GM23338 (cell line): ENCODE data around the gene INO80E. TPM values are rescaled to one million over a fixed set of nuclear protein-coding genes. Genes with fewer than 3 reads are reported as not detected.

Experiments
- ATAC-seq: fragments of 200-7000 bp; cut with Tn5 transposase; 3 replicates; pipeline ENCODE4 v1.9.1; 2020
- DNase-seq: peaks from one replicate; pipeline ENCODE4 v3.0.0-alpha.2; 2015; ENCODE audit warnings: low spot score
- H2AFZ ChIP-seq: fragments of 200-600 bp; sonication (generic); 2 replicates; pipeline ENCODE4 v1.8.0; 2016; ENCODE audit warnings: antibody characterized with exemption, mild to moderate bottlenecking, moderate library complexity
- H3F3A ChIP-seq: fragments of 200-600 bp; sonication (generic); replicated peaks from 2 replicates; pipeline ENCODE4 v1.8.0; 2017; ENCODE audit warnings: antibody characterized with exemption, mixed run types, low read depth
- H3K27ac ChIP-seq: fragments of 200-600 bp; sonication (generic); 2 replicates; pipeline ENCODE4 v1.6.1; 2016; ENCODE audit warnings: low read depth
- H3K27me3 ChIP-seq: fragments of 200-600 bp; sonication (generic); 2 replicates; pipeline ENCODE4 v1.8.0; 2016; ENCODE audit warnings: mild to moderate bottlenecking, mixed run types, moderate library complexity; ENCODE audit not compliant: insufficient read depth
- H3K36me3 ChIP-seq: fragments of 200-600 bp; sonication (generic); 2 replicates; pipeline ENCODE4 v1.8.0; 2016; ENCODE audit warnings: mild to moderate bottlenecking; ENCODE audit not compliant: insufficient read depth
- H3K4me1 ChIP-seq: fragments of 200-600 bp; sonication (generic); 2 replicates; pipeline ENCODE4 v1.8.0; 2016; ENCODE audit warnings: mild to moderate bottlenecking, moderate library complexity; ENCODE audit not compliant: insufficient read depth
- H3K4me2 ChIP-seq: fragments of 200-600 bp; sonication (generic); 2 replicates; pipeline ENCODE4 v1.7.1; 2017; ENCODE audit warnings: mixed run types
- H3K4me3 ChIP-seq: fragments of 200-600 bp; sonication (generic); 2 replicates; pipeline ENCODE4 v1.6.1; 2016; ENCODE audit warnings: mixed run types
- H3K79me2 ChIP-seq: fragments of 200-600 bp; sonication (generic); replicated peaks from 2 replicates; pipeline ENCODE4 v1.8.0; 2017; ENCODE audit warnings: mild to moderate bottlenecking; ENCODE audit not compliant: insufficient read depth
- H3K9me2 ChIP-seq: fragments of 200-600 bp; sonication (generic); 2 replicates; pipeline ENCODE4 v1.8.0; 2017; ENCODE audit not compliant: insufficient read depth
- H4K20me1 ChIP-seq: fragments of 200-600 bp; sonication (generic); replicated peaks from 2 replicates; pipeline ENCODE4 v1.8.0; 2017; ENCODE audit warnings: mild to moderate bottlenecking; ENCODE audit not compliant: insufficient read depth
- H3K27ac Mint-ChIP-seq: 2 replicates; pipeline ENCODE4 v1.8.0; 2020; ENCODE audit warnings: inconsistent platforms, mild to moderate bottlenecking, moderate library complexity, mixed read lengths
- H3K27me3 Mint-ChIP-seq: 3 replicates; pipeline ENCODE4 v1.8.0; 2022; ENCODE audit warnings: low read depth, mild to moderate bottlenecking, moderate library complexity, mixed read lengths, inconsistent platforms; ENCODE audit not compliant: insufficient read depth, poor library complexity
- H3K36me3 Mint-ChIP-seq: 3 replicates; pipeline ENCODE4 v1.8.0; 2021; ENCODE audit warnings: low read depth, mild to moderate bottlenecking, inconsistent platforms, moderate library complexity, mixed read lengths
- H3K4me1 Mint-ChIP-seq: 3 replicates; pipeline ENCODE4 v1.8.0; 2020; ENCODE audit warnings: mild to moderate bottlenecking, inconsistent platforms, mixed read lengths
- H3K4me3 Mint-ChIP-seq: 3 replicates; pipeline ENCODE4 v1.8.0; 2021; ENCODE audit warnings: moderate library complexity, mild to moderate bottlenecking, inconsistent platforms, mixed read lengths
- H3K9me3 Mint-ChIP-seq: 3 replicates; pipeline ENCODE4 v1.8.0; 2020; ENCODE audit warnings: moderate library complexity, mild to moderate bottlenecking, inconsistent platforms, mixed read lengths
- ETS1 ChIP-seq: IDR thresholded peaks from 2 replicates; pipeline ENCODE4 v1.6.1; 2016; ENCODE audit warnings: antibody characterized with exemption
- EZH2 ChIP-seq: fragments of 200-600 bp; sonication (generic); IDR thresholded peaks from one replicate; pipeline ENCODE4 v1.8.0; 2017; ENCODE audit warnings: antibody characterized with exemption, mild to moderate bottlenecking, low read depth; ENCODE audit not compliant: unreplicated experiment
- EZH2phosphoT487 ChIP-seq: fragments of 200-600 bp; sonication (generic); IDR thresholded peaks from one replicate; pipeline ENCODE4 v1.8.1; 2018; ENCODE audit warnings: antibody characterized with exemption; ENCODE audit not compliant: unreplicated experiment
- JUNB ChIP-seq: IDR thresholded peaks from one replicate; pipeline ENCODE4 v1.6.1; 2016; ENCODE audit warnings: antibody characterized with exemption; ENCODE audit not compliant: unreplicated experiment
- REST ChIP-seq: IDR thresholded peaks from one replicate; pipeline ENCODE4 v1.6.1; 2018; ENCODE audit warnings: antibody characterized with exemption; ENCODE audit not compliant: unreplicated experiment
- STAT1 ChIP-seq: IDR thresholded peaks from one replicate; pipeline ENCODE4 v1.6.1; 2016; ENCODE audit warnings: antibody characterized with exemption; ENCODE audit not compliant: unreplicated experiment
- ZNF114 ChIP-seq: fragments of 250-450 bp; sonication (Bioruptor Pico); IDR thresholded peaks from 2 replicates; pipeline ENCODE4 v1.5.0; 2020; ENCODE audit warnings: mild to moderate bottlenecking, moderate library complexity
- polyA plus RNA-seq: library from polyadenylated mRNA; unstranded; fragments of >200 nt; fragmentation: Nextera tagmentation; extraction: Ambion mirVana; gene quantifications from 2 replicates; pipeline ENCODE4 v1.2.1, GENCODE V29; 2016
- total RNA-seq: library from RNA; depleted of rRNA; stranded (reverse); fragments of >200 nt; shearing (Covaris generic); gene quantifications from 2 replicates; pipeline ENCODE4 v1.2.3, GENCODE V29; 2014

INO80E gene
- total and polyA plus RNA-seq, 2 experiments from 2014 or later = 66.0 to 71.0 TPM

- no peak overlapping the region for H3K4me2 ChIP-seq
- H3K4me3 ChIP-seq = no peak overlapping the region
- no peaks in the 10 kb centered on the region for H3K27me3 ChIP-seq
- ATAC-seq (no peak), DNase-seq (no peak)
- H3K4me1 Mint-ChIP-seq = no peaks in the 10 kb centered on the region; the same call in 2 of the 3 replicates
- H3K9me2 ChIP-seq = no peaks in the 10 kb centered on the region
- peaks cover 12% of the 10 kb centered on the region for H3K36me3 ChIP-seq
- no peak overlapping the region for H2AFZ ChIP-seq
- H3K27ac ChIP-seq = no peak overlapping the region
- no peaks in the 10 kb centered on the region for H3F3A ChIP-seq
- H4K20me1 ChIP-seq = no peaks in the 10 kb centered on the region; the same call in 1 of the 2 replicates
- H3K4me3 Mint-ChIP-seq = no peak overlapping the region
- peaks cover 3% of the 10 kb centered on the region for H3K27me3 Mint-ChIP-seq
- H3K4me1 ChIP-seq = no peaks in the 10 kb centered on the region
- H3K9me3 Mint-ChIP-seq = no peaks in the 10 kb centered on the region; the same call in 1 of the 3 replicates
- H3K79me2 ChIP-seq = no peaks in the 10 kb centered on the region
- TF ChIP-seq STAT1 (no peak), EZH2phosphoT487 (no peak), JUNB (no peak), REST (no peak), EZH2 (no peak)
- H3K36me3 Mint-ChIP-seq = peaks cover 71% of the 10 kb centered on the region
- H3K27ac Mint-ChIP-seq = no peak overlapping the region
Observed at GRCh38 chr16:29987371-29988085, 8.5 kb upstream of the INO80E start.

GRCh38 chr16:29988346-29989075 is 7.5 kb upstream of the INO80E start:
- no peak for ATAC-seq
- TF ChIP-seq ZNF114 (CRISPR knock-in tag) = no peak
- no peak for TF ChIP-seq REST
- TF ChIP-seq JUNB = no peak
- TF ChIP-seq ETS1 = no peak

More at GRCh38 chr16:29988346-29989075, 7.5 kb upstream of the INO80E start:
- H3K79me2 ChIP-seq = no peaks in the 10 kb centered on the region
- H3K4me1 Mint-ChIP-seq = no peaks in the 10 kb centered on the region; the same call in 2 of the 3 replicates
- no peaks in the 10 kb centered on the region; the same call in 1 of the 3 replicates for H3K9me3 Mint-ChIP-seq
- H4K20me1 ChIP-seq = no peaks in the 10 kb centered on the region; the same call in 1 of the 2 replicates
- no peak overlapping the region for H3K4me2 ChIP-seq
- no peaks in the 10 kb centered on the region for H3K9me2 ChIP-seq
- peaks cover 64% of the 10 kb centered on the region for H3K36me3 Mint-ChIP-seq
- peaks cover 12% of the 10 kb centered on the region for H3K36me3 ChIP-seq
- no peak overlapping the region for H2AFZ ChIP-seq
- no peak overlapping the region for H3K27ac Mint-ChIP-seq
- H3K27ac ChIP-seq = no peak overlapping the region
- H3K4me3 ChIP-seq = no peak overlapping the region
- no peak overlapping the region; the same call in 2 of the 3 replicates for H3K4me3 Mint-ChIP-seq
- no peaks in the 10 kb centered on the region for H3K27me3 ChIP-seq
- peaks cover 3% of the 10 kb centered on the region for H3K27me3 Mint-ChIP-seq
- H3F3A ChIP-seq = no peaks in the 10 kb centered on the region
- H3K4me1 ChIP-seq = no peaks in the 10 kb centered on the region
- DNase-seq = no peak
